Measurements from ENCODE around the gene TAF9B. TPM values are rescaled to one million over a fixed set of nuclear protein-coding genes. Genes with fewer than 3 reads are reported as not detected.

Gene TAF9B
- total and polyA plus RNA-seq, 2 donors (not counting 1 experiment from before 2014, with no cell fraction given) = 2.2 to 13.7 TPM

DNA sequence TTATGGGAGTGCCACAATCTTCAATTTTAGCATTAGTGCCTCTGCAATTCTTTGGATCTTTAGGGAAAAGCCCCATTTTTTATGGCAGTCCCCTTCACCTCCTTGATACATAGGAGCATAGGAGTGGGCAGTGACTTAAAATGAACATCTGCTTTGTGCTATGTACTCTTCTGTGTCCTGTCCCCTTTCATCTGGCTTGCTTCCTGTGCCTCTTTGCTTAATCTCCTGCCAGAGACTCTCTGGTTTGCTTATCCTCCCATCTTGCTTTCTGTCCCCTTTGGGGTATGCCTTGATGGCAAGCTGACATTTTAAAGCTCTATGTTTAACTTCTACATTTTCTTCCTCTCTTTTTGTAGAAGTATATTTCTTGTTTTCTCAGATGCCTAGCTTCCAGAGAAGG is 23.1 kb downstream of the TAF9B start:
- peaks cover 5 to 8% of the 10 kb centered on the region in 2 donors for H3K4me1 ChIP-seq (ENCODE audit: control insufficient read depth in 2 of 2, insufficient read depth in 2 of 2, low read length in 2 of 2)
- TF ChIP-seq, protein P1, sequence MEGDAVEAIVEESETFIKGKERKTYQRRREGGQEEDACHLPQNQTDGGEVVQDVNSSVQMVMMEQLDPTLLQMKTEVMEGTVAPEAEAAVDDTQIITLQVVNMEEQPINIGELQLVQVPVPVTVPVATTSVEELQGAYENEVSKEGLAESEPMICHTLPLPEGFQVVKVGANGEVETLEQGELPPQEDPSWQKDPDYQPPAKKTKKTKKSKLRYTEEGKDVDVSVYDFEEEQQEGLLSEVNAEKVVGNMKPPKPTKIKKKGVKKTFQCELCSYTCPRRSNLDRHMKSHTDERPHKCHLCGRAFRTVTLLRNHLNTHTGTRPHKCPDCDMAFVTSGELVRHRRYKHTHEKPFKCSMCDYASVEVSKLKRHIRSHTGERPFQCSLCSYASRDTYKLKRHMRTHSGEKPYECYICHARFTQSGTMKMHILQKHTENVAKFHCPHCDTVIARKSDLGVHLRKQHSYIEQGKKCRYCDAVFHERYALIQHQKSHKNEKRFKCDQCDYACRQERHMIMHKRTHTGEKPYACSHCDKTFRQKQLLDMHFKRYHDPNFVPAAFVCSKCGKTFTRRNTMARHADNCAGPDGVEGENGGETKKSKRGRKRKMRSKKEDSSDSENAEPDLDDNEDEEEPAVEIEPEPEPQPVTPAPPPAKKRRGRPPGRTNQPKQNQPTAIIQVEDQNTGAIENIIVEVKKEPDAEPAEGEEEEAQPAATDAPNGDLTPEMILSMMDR (IDR thresholded peaks at IDR 0.05) = no peak
- TF ChIP-seq EZH2 (IDR thresholded peaks at IDR 0.05; ENCODE audit: borderline replicate concordance, insufficient read depth, low read depth, low read length, poor library complexity, severe bottlenecking) = no peak
- H3K9ac ChIP-seq (ENCODE audit: low read length) = no peak overlapping the region
- POLR2A ChIA-PET = no interaction called here
- H4K20me1 ChIP-seq (ENCODE audit: control insufficient read depth, insufficient read depth, low read length, poor library complexity, severe bottlenecking) = peaks cover 25% of the 10 kb centered on the region
- H3K27me3 Mint-ChIP-seq = no peaks in the 10 kb centered on the region
- no peak overlapping the region for H3K4me3 Mint-ChIP-seq
- H3K79me2 ChIP-seq (ENCODE audit: control insufficient read depth, insufficient read depth, low read length) = peaks cover 25% of the 10 kb centered on the region
- DNase-seq = no peak
- H3K4me2 ChIP-seq (replicated peaks; ENCODE audit: low read depth, low read length, poor library complexity, severe bottlenecking) = no peak overlapping the region
- no peak overlapping the region for H2AFZ ChIP-seq (ENCODE audit: insufficient read depth, low read depth, low read length, poor library complexity, severe bottlenecking)
- no peaks in the 10 kb centered on the region for H3K9me3 Mint-ChIP-seq (ENCODE audit: insufficient read depth)
- H3K27ac Mint-ChIP-seq = no peak overlapping the region
- H3K27me3 ChIP-seq (replicated peaks in 1 of 4; ENCODE audit: control extremely low read depth in 1 of 4, control insufficient read depth in 3 of 4, insufficient read depth in 4 of 4, low read length in 3 of 4) = no peaks in the 10 kb centered on the region
- H3K4me1 Mint-ChIP-seq = peaks cover 21% of the 10 kb centered on the region
- H3K9me3 ChIP-seq (ENCODE audit: control extremely low read depth in 1 of 3, control insufficient read depth in 2 of 3, insufficient read depth in 1 of 3, low read length in 2 of 3) = peaks cover 0 to 14% (median 9%) of the 10 kb centered on the region in 3 donors
- H3K4me3 ChIP-seq (ENCODE audit: control extremely low read depth in 1 of 5, extremely low read depth in 1 of 5, insufficient read depth in 1 of 5, low read depth in 2 of 5, low read length in 4 of 5) = no peak overlapping the region
- peaks cover 8 to 87% of the 10 kb centered on the region in 2 experiments for H3K36me3 ChIP-seq (replicated peaks in 1 of 2; ENCODE audit: control extremely low read depth in 1 of 2, control insufficient read depth in 1 of 2, extremely low read depth in 1 of 2, insufficient read depth in 2 of 2, low read length in 1 of 2)
- no peak for ATAC-seq (ENCODE audit: low read depth)
- intact Hi-C loops (cut with micrococcal nuclease) = no loop called here
- CTCF ChIA-PET = no interaction called here
- H3K27ac ChIP-seq (ENCODE audit: low read length in 2 of 2) = no peak overlapping the region

DNA sequence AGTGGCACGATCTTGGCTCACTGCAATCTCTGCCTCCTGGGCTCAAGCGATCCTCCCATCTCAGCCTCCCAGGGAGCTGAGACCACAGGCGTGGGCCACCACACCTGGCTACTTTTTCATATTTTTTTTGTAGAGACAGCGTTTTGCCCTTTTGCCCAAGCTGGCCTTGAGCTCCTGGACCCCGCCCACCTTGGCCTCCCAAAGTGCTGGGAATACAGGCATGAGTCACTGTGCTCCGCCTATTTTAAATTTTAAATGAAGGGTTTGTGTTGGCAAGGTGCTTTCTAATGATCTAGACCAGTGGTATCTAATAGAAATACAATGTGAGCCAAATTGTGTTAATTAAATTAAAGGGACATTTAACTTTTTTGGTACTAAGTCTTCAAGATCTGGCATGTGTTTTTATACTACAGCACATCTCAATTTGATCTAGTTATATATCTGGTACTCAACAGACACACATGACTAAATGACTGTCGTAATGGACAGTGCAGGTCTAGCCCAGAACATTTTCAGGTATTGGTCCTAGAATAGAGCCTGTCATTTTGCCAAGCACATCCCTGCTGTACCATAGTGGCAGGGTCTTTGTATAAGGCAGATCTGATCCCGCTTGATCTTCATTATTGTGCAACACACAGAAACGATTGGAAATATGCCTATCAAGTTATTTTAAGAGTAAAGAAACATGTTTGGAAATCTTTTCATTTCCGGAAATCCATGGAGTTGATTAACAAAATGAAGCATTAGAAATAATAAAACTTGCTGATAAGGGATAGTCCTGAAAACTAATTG is 28.1 kb downstream of the TAF9B start:
- H3K27me3 Mint-ChIP-seq = no peaks in the 10 kb centered on the region
- H3K9ac ChIP-seq (ENCODE audit: low read length) = no peak overlapping the region
- DNase-seq (no peak), ATAC-seq (ENCODE audit: low read depth) (no peak)
- TF ChIP-seq, protein P1 (IDR thresholded peaks at IDR 0.05) = no peak
- TF ChIP-seq EZH2 (IDR thresholded peaks at IDR 0.05; ENCODE audit: borderline replicate concordance, insufficient read depth, low read depth, low read length, poor library complexity, severe bottlenecking) = no peak
- peaks cover 23 to 26% of the 10 kb centered on the region in 2 donors for H3K4me1 ChIP-seq (ENCODE audit: control insufficient read depth in 2 of 2, insufficient read depth in 2 of 2, low read length in 2 of 2)
- peaks cover 70% of the 10 kb centered on the region for H3K79me2 ChIP-seq (ENCODE audit: control insufficient read depth, insufficient read depth, low read length)
- H3K27ac Mint-ChIP-seq = no peak overlapping the region
- whole genome bisulfite sequencing (ENCODE audit: insufficient coverage) = 100% methylated on average over 2 of the region's 10 CpGs
- CTCF ChIA-PET = no interaction called here
- no peaks in the 10 kb centered on the region for H3K9me3 ChIP-seq (ENCODE audit: control extremely low read depth in 1 of 3, control insufficient read depth in 2 of 3, insufficient read depth in 1 of 3, low read length in 2 of 3)
- no peak overlapping the region for H3K4me2 ChIP-seq (replicated peaks; ENCODE audit: low read depth, low read length, poor library complexity, severe bottlenecking)
- H4K20me1 ChIP-seq (ENCODE audit: control insufficient read depth, insufficient read depth, low read length, poor library complexity, severe bottlenecking) = peaks cover 39% of the 10 kb centered on the region
- H3K9me3 Mint-ChIP-seq (ENCODE audit: insufficient read depth) = no peaks in the 10 kb centered on the region
- H3K27me3 ChIP-seq (replicated peaks in 1 of 4; ENCODE audit: control extremely low read depth in 1 of 4, control insufficient read depth in 3 of 4, insufficient read depth in 4 of 4, low read length in 3 of 4) = no peaks in the 10 kb centered on the region
- intact Hi-C loops (cut with micrococcal nuclease) = no loop called here
- H2AFZ ChIP-seq (ENCODE audit: insufficient read depth, low read depth, low read length, poor library complexity, severe bottlenecking) = no peak overlapping the region
- no peak overlapping the region for H3K4me3 ChIP-seq (ENCODE audit: control extremely low read depth in 1 of 5, extremely low read depth in 1 of 5, insufficient read depth in 1 of 5, low read depth in 2 of 5, low read length in 4 of 5)
- H3K36me3 ChIP-seq (replicated peaks in 1 of 2; ENCODE audit: control extremely low read depth in 1 of 2, control insufficient read depth in 1 of 2, extremely low read depth in 1 of 2, insufficient read depth in 2 of 2, low read length in 1 of 2) = peaks cover 0 to 59% of the 10 kb centered on the region in 2 experiments
- H3K27ac ChIP-seq (ENCODE audit: low read length in 2 of 2) = no peak overlapping the region
- peaks cover 36% of the 10 kb centered on the region for H3K4me1 Mint-ChIP-seq
- no peak overlapping the region for H3K4me3 Mint-ChIP-seq
- POLR2A ChIA-PET = no interaction called here
